HuH-7.5 (cell line): Measurements from ENCODE around the gene MED20.
A peak's percentile ranks its signal among the peaks of the same experiment; 100 is the strongest.

Experiments used
- DNase-seq: peaks from one replicate; pipeline ENCODE4 v3.0.0; 2011; ENCODE audit warnings: low spot score

Gene MED20

GRCh38 chr6:41901882-41902519, 18.9 kb downstream of the MED20 start:
- DNase-seq = no peak

- DNase-seq = no peak
Measured at GRCh38 chr6:41900861-41901260, 20.1 kb downstream of the MED20 start.

- DNase-seq = no peak
Measured at GRCh38 chr6:41896281-41896680, 24.7 kb downstream of the MED20 start.

- DNase-seq = peak; percentile 73
Measured at GRCh38 chr6:41895300-41896233, 25.4 kb downstream of the MED20 start, which contains the start of gene USP49. USP49 (minus strand) TSS chr6:41895375; CDS start chr6:41806983, 88,392 bp downstream.

GRCh38 chr6:41894366-41895299, 26.3 kb downstream of the MED20 start:
- no peak for DNase-seq

- no peak for DNase-seq
Measured at GRCh38 chr6:41892921-41893564, 27.9 kb downstream of the MED20 start.

- DNase-seq = no peak
Measured at GRCh38 chr6:41887331-41887751, 33.6 kb downstream of the MED20 start.

GRCh38 chr6:41885930-41886329, 35.0 kb downstream of the MED20 start:
- no peak for DNase-seq

GRCh38 chr6:41884957-41885356, 36.0 kb downstream of the MED20 start:
- no peak for DNase-seq

- no peak for DNase-seq
Measured at GRCh38 chr6:41881506-41881905, 39.4 kb downstream of the MED20 start.

- no peak for DNase-seq
Measured at GRCh38 chr6:41878961-41879405, 42.0 kb downstream of the MED20 start.

GRCh38 chr6:41878246-41878645, 42.7 kb downstream of the MED20 start:
- no peak for DNase-seq

GRCh38 chr6:41877051-41877680, 43.8 kb downstream of the MED20 start:
- no peak for DNase-seq

- no peak for DNase-seq
Measured at GRCh38 chr6:41874741-41875140, 46.2 kb downstream of the MED20 start.

- no peak for DNase-seq
Measured at GRCh38 chr6:41872147-41872546, 48.8 kb downstream of the MED20 start.

GRCh38 chr6:41871691-41872090, 49.2 kb downstream of the MED20 start:
- no peak for DNase-seq

GRCh38 chr6:41859356-41859755, 61.6 kb downstream of the MED20 start:
- DNase-seq = no peak

GRCh38 chr6:41858703-41859102, 62.2 kb downstream of the MED20 start:
- no peak for DNase-seq
